Kidney glomerular epithelial cell (primary cell): ENCODE data around the gene DDR2.

Experiments used
- DNase-seq: peaks from one replicate; lab custom pipeline; 2025; lab: John Stamatoyannopoulos, UW

Gene DDR2

GRCh38 chr1:162629651-162630050 is 2.6 kb upstream of the DDR2 start:
- no peak for DNase-seq

GRCh38 chr1:162631546-162632191 is 595 bp upstream of the DDR2 start:
- no peak for DNase-seq

DNA sequence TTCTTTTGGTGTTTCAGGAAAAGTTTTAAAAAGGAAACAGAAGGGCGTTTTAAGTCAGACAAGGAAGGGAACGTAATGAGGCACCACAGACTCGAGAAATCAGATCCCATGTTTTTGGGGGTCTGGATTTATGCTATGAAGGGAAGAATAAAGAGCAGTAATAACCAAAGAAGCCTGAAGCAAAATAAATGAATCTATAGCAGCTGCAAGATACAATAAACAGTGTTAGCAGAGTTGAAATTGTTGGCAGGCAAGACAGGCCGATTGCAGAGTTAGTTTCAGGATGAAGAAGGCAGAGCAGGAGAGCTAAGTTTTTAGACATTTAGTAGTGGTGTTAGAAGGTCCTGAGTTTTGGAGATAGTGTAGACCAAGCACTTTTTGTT is 425 bp downstream of the DDR2 start:
- no peak for DNase-seq

DNA sequence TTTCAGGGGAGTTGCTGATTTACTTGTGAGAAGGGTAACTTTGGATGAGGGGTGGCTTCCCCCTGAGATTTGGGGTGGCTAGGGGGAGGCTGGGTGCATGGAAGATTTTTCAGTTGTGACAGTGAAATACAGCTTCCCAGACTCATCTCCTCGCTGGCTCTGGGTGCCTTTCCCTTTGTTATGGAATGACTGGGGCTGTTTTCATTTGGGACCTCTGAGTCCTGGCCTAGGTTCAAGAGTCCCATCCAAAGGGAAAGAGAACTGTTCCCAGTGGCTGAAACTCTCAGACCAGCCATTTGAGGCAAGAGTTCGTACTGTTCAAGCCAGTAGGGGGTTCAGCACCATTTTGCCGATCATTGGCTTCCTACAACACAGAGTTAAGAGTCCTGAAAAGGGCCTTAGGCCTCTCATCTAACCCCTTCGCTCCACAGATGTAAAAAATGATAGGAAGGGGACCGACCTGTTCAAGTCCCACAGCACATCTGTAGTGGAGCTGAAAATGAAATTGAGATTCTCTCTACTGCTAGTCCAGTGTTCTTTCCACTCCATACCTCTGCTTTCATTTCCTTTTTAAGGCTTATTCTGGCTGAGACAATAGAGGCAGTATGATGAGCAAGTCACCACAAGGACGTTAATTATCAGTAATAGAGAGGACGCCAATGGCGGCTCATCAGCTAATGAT is 958 bp downstream of the DDR2 start:
- DNase-seq: no peak

GRCh38 chr1:162635418-162635817 is 3.2 kb downstream of the DDR2 start:
- DNase-seq: no peak

DNA sequence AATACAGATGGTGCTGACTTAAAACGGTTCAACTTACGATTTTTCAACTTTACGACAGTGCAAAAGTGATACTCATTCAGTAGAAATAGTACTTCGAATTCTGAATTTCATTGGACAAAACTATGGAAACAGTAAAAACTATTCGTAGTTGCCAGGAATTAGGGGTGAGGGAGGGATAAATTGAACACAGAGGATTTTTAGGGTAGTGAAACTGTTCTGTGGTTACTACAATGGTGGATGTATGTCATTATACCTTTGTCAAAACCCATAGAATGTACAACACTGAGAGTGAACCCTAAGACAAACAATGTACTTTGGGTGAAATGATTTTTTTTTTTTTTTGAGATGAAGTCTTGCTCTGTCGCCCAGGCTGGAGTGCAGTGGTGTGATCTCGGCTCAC is 7.5 kb downstream of the DDR2 start:
- no peak for DNase-seq

DNA sequence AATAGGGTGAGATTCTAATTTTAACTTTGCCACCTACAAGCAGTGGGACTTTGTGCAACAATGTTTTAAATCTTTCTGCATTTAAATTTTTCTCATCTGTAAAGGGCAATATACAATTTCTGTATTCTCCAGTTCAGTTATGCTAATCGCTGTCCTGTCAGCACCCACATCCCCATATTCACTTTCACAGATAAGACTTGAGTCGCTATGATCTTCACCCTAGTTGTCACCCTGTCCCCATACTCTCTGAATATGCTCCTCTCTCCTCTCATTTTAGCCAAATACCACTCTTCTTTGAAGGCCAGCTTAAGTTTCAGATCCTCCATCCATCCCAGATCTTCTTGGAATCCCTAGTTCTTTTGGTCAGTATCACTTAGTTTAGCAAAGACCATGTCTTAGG is 8.8 kb downstream of the DDR2 start:
- DNase-seq: no peak

- DNase-seq: no peak
Measured at GRCh38 chr1:162644986-162645314, 12.7 kb downstream of the DDR2 start.

- no peak for DNase-seq
Measured at GRCh38 chr1:162645666-162646065, 13.4 kb downstream of the DDR2 start.

- no peak for DNase-seq
Measured at GRCh38 chr1:162649583-162649982, 17.3 kb downstream of the DDR2 start.

GRCh38 chr1:162654915-162655620 is 22.8 kb downstream of the DDR2 start:
- no peak for DNase-seq

- no peak for DNase-seq
Measured at GRCh38 chr1:162656266-162656665, 24.0 kb downstream of the DDR2 start.

DNA sequence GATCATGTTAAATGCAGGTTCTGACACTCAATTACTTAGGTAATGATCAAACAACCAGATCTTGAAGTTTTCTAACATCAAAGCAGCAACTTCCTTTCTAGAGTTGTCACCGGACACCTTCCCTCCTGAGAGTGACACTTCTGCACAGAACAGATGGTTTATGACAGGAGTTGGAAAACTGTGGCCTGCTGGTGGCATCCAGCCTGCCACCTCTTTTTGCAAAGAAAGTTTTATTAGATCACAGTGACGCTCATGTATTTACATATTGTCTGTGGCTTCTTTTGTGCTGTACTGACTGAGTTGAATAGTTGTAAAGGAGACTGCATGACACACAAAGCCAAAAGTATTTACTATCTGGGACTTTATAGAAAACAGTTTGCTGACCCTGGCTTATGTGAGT is 28.3 kb downstream of the DDR2 start:
- no peak for DNase-seq

- DNase-seq: no peak
Measured at GRCh38 chr1:162661336-162661735, 29.1 kb downstream of the DDR2 start.

- DNase-seq: no peak
Measured at GRCh38 chr1:162662013-162662412, 29.7 kb downstream of the DDR2 start.

DNA sequence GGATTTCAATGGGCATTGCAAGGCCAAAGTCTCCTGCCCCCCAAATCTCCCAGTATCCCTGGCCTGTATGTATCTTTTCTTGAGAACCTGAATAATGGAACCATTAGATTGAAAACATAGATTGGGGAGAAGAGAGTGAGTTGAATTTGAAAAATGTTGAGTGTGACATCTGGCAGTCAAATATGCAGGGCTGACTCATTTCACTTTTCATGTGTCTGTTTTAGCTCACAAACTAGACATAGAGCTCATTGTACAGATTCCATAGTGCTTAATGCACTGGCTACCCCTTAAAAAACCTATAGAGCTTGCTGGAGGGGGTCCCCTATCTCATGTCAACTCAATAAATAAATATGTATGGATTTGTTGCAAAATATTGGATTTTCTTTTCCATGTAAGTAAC is 30.8 kb downstream of the DDR2 start:
- DNase-seq: no peak

DNA sequence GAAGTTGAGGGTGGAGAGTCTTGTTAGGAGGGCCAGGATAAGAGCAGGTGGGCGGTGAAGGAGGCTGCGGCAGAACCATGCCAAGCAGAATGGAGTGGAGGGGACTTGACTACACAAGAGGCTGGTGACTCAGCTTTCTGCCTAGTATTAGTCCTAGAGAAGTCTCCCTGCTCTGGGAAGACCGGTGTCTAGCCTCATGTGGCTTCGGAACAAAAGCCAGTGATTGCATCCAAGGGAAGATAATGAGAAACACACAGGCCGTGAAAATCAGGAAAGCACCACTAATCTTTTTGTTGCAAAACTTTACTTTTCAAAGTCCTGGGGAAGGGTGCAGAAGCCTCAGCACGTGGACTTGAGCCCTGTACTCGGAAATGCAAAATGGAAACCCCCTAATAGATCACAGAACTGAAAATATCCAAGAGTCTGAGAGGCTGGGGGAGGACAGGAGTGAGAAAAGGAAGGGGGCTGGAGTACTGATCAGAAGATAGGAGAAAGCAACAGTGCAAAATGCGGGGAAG is 31.4 kb downstream of the DDR2 start:
- no peak for DNase-seq

- no peak for DNase-seq
Measured at GRCh38 chr1:162666006-162666645, 33.9 kb downstream of the DDR2 start.

- DNase-seq: no peak
Measured at GRCh38 chr1:162667381-162668080, 35.3 kb downstream of the DDR2 start.

GRCh38 chr1:162670928-162671663 is 38.8 kb downstream of the DDR2 start:
- DNase-seq: no peak

GRCh38 chr1:162671664-162672410 is 39.6 kb downstream of the DDR2 start:
- DNase-seq: no peak
